B cell (primary cell): ENCODE results near the gene AMD1. TPM values are rescaled to one million over a fixed set of nuclear protein-coding genes. Genes with fewer than 3 reads are reported as not detected.
A peak's percentile ranks its signal among the peaks of the same experiment; 100 is the strongest.

ENCODE experiments used
- ATAC-seq: fragments of 200-7000 bp; cut with Tn5 transposase; one replicate; pipeline ENCODE4 v1.10.0; 2021; ENCODE audit warnings: low read depth, mild to moderate bottlenecking, moderate number of reproducible peaks, moderate library complexity
- CTCF ChIA-PET: fragments of 350-600 bp; sonication (Branson Sonifier 250); formaldehyde crosslinking; loops from one replicate; lab custom pipeline; 2021; ENCODE audit warnings: antibody characterized with exemption, inconsistent platforms; lab: Charles Lee
- POLR2A ChIA-PET: fragments of 350-600 bp; sonication (Branson Sonifier 250); formaldehyde crosslinking; loops from one replicate; lab custom pipeline; 2021; ENCODE audit warnings: antibody characterized with exemption; lab: Charles Lee
- DNase-seq: peaks from one replicate; pipeline ENCODE4 v3.0.0; 2013
- H2AFZ ChIP-seq: 2 replicates; pipeline ENCODE4 v1.6.1; 2012; ENCODE audit warnings: mild to moderate bottlenecking, low read depth, low read length; ENCODE audit not compliant: insufficient read depth, poor library complexity, severe bottlenecking
- H3K27ac ChIP-seq, 2 donors: 1 replicate in 1 of 2; 2 replicates in 1 of 2; pipeline ENCODE4 v1.5.1; 2012 to 2013; ENCODE audit warnings: low read length in 2 of 2, mild to moderate bottlenecking in 2 of 2, moderate library complexity in 1 of 2
- H3K27me3 ChIP-seq, 4 experiments: fragments of 200-600 bp in 1 of 4; sonication (generic) in 1 of 4; replicated peaks in 1 of 4; 1 replicate in 2 of 4; 2 replicates in 2 of 4; pipeline versions ENCODE4 v1.6.1 to v1.7.0; 2013 to 2016; ENCODE audit warnings: low read length in 3 of 4, mild to moderate bottlenecking in 2 of 4, mixed read lengths in 1 of 4, moderate library complexity in 1 of 4; ENCODE audit not compliant: insufficient read depth in 4 of 4, control insufficient read depth in 3 of 4; ENCODE audit errors: control extremely low read depth in 1 of 4
- H3K36me3 ChIP-seq, 2 experiments: replicated peaks in 1 of 2; 1 replicate in 1 of 2; 2 replicates in 1 of 2; pipeline versions ENCODE4 v1.6.1 to v1.7.1; 2013; ENCODE audit warnings: low read length in 1 of 2; ENCODE audit not compliant: insufficient read depth in 2 of 2, control insufficient read depth in 1 of 2; ENCODE audit errors: control extremely low read depth in 1 of 2, extremely low read depth in 1 of 2
- H3K4me1 ChIP-seq, 2 donors: fragments of 200-600 bp in 1 of 2; sonication (generic) in 1 of 2; 1 replicate in 1 of 2; 2 replicates in 1 of 2; pipeline versions ENCODE4 v1.5.1 to v1.6.1; 2013 to 2017; ENCODE audit warnings: low read length in 2 of 2; ENCODE audit not compliant: control insufficient read depth in 2 of 2, insufficient read depth in 2 of 2
- H3K4me2 ChIP-seq: replicated peaks from 2 replicates; pipeline ENCODE3; 2012; ENCODE audit warnings: mild to moderate bottlenecking, low read depth, low read length; ENCODE audit not compliant: poor library complexity, severe bottlenecking
- H3K4me3 ChIP-seq, 5 experiments: fragments of 200-600 bp in 1 of 5; sonication (generic) in 1 of 5; 1 replicate in 3 of 5; 2 replicates in 2 of 5; pipeline versions ENCODE4 v1.5.1 to v1.7.0; 2011 to 2016; ENCODE audit warnings: low read length in 4 of 5, mild to moderate bottlenecking in 4 of 5, low read depth in 2 of 5, control low read depth in 1 of 5, moderate library complexity in 1 of 5; ENCODE audit not compliant: insufficient read depth in 1 of 5; ENCODE audit errors: control extremely low read depth in 1 of 5, extremely low read depth in 1 of 5
- H3K79me2 ChIP-seq: fragments of 200-600 bp; sonication (generic); one replicate; pipeline ENCODE4 v1.6.0; 2016; ENCODE audit warnings: low read length; ENCODE audit not compliant: control insufficient read depth, insufficient read depth
- H3K9ac ChIP-seq: fragments of 200-600 bp; sonication (generic); 2 replicates; pipeline ENCODE4 v1.6.1; 2017; ENCODE audit warnings: mild to moderate bottlenecking, low read length, moderate library complexity
- H3K9me3 ChIP-seq, 3 donors: one replicate each; pipeline versions ENCODE4 v1.6.1 to v1.7.1; 2013; ENCODE audit warnings: low read length in 2 of 3; ENCODE audit not compliant: control insufficient read depth in 2 of 3, insufficient read depth in 1 of 3; ENCODE audit errors: control extremely low read depth in 1 of 3
- H4K20me1 ChIP-seq: 2 replicates; pipeline ENCODE4 v1.6.0; 2012; ENCODE audit warnings: mild to moderate bottlenecking, low read length; ENCODE audit not compliant: insufficient read depth, control insufficient read depth, poor library complexity, severe bottlenecking
- H3K27ac Mint-ChIP-seq: one replicate; pipeline ENCODE4 v1.8.0; 2021; ENCODE audit warnings: mixed read lengths
- H3K27me3 Mint-ChIP-seq: one replicate; pipeline ENCODE4 v1.8.0; 2021; ENCODE audit warnings: mixed read lengths
- H3K4me1 Mint-ChIP-seq: one replicate; pipeline ENCODE4 v1.8.0; 2021; ENCODE audit warnings: mixed read lengths
- H3K4me3 Mint-ChIP-seq: one replicate; pipeline ENCODE4 v1.8.0; 2021; ENCODE audit warnings: mixed read lengths
- H3K9me3 Mint-ChIP-seq: one replicate; pipeline ENCODE4 v1.8.0; 2022; ENCODE audit warnings: mixed read lengths; ENCODE audit not compliant: insufficient read depth
- EZH2 ChIP-seq: IDR thresholded peaks from 2 replicates; pipeline ENCODE4 v1.6.1; 2012; ENCODE audit warnings: borderline replicate concordance, low read depth, mild to moderate bottlenecking, moderate library complexity, low read length; ENCODE audit not compliant: insufficient read depth, poor library complexity, severe bottlenecking
- WGBS: methylation state at CpG from one replicate; pipeline ENCODE4 v1.1.5; 2013; ENCODE audit warnings: missing lambda C conversion rate; ENCODE audit not compliant: insufficient coverage; 5-methylcytosine and 5-hydroxymethylcytosine counted together
- intact Hi-C: fragments of 100-400 bp; cut with micrococcal nuclease; formaldehyde crosslinking; loops from one replicate; pipeline ENCODE4 v1.10.0; 2022
- polyA plus RNA-seq: library from polyadenylated mRNA; depleted of rRNA; stranded (reverse); fragments of >200 nt; gene quantifications from 2 replicates; pipeline ENCODE4 v1.2.3, GENCODE V29; 2012
- small RNA-seq: library from RNA; depleted of rRNA; stranded (forward); fragments of <200 nt; gene quantifications from one replicate; pipeline ENCODE3, GENCODE V24; 2012; ENCODE audit warnings: low replicate concordance, low read depth; ENCODE audit not compliant: insufficient read length
- total RNA-seq, 2 donors: library from RNA; stranded (reverse); fragments of 120-200 nt in 1 of 2; gene quantifications; 1 replicate in 1 of 2; 2 replicates in 1 of 2; pipeline versions ENCODE4 v1.2.3 to v1.2.4, GENCODE V29; 2013 to 2022
- TF ChIP-seq, protein P1 (sequence below): fragments of 200-600 bp; IDR thresholded peaks from one replicate; pipeline ENCODE4 v1.8.0; 2022; ENCODE audit warnings: antibody characterized with exemption, mild to moderate bottlenecking

The AMD1 gene
- total and polyA plus RNA-seq, 2 donors (not counting 1 experiment from before 2014, with no cell fraction given), result 49.8 to 56.8 TPM

GRCh38 chr6:110944681-110945151 lies 70.1 kb downstream of the AMD1 start:
- intact Hi-C loops, result no loop called here
- Histone ChIP-seq H3K9ac (no peak overlapping the region), H3K79me2 (no peaks in the 10 kb centered on the region), H3K27ac (no peak overlapping the region), H3K36me3 (no peaks in the 10 kb centered on the region), H2AFZ (no peak overlapping the region), H3K9me3 (no peaks in the 10 kb centered on the region), H3K4me1 (no peaks in the 10 kb centered on the region), H4K20me1 (no peaks in the 10 kb centered on the region), H3K4me3 (no peak overlapping the region), H3K27me3 (no peaks in the 10 kb centered on the region), H3K4me2 (no peak overlapping the region)
- H3K27me3 Mint-ChIP-seq, result no peaks in the 10 kb centered on the region
- ATAC-seq (peak; percentile 88), DNase-seq (peak; percentile 40)
- no peaks in the 10 kb centered on the region for H3K4me1 Mint-ChIP-seq
- H3K4me3 Mint-ChIP-seq, result no peak overlapping the region
- no CpG with 5 or more reads among the region's 1 CpG for WGBS
- ChIA-PET POLR2A (interaction anchor here (0.7 kb wide), 1 partner anchor 129 kb away, joined by 5 read pairs; the partner anchor contains the start of gene CDK19), CTCF (interaction anchor here (0.7 to 10.6 kb wide), 3 partner anchors 57 to 418 kb away, joined by 5 to 190 read pairs (median 5); no protein-coding TSS in a partner anchor)
- peak overlapping the region; percentile 65 for H3K27ac Mint-ChIP-seq
- no peaks in the 10 kb centered on the region for H3K9me3 Mint-ChIP-seq
- TF ChIP-seq, protein P1, sequence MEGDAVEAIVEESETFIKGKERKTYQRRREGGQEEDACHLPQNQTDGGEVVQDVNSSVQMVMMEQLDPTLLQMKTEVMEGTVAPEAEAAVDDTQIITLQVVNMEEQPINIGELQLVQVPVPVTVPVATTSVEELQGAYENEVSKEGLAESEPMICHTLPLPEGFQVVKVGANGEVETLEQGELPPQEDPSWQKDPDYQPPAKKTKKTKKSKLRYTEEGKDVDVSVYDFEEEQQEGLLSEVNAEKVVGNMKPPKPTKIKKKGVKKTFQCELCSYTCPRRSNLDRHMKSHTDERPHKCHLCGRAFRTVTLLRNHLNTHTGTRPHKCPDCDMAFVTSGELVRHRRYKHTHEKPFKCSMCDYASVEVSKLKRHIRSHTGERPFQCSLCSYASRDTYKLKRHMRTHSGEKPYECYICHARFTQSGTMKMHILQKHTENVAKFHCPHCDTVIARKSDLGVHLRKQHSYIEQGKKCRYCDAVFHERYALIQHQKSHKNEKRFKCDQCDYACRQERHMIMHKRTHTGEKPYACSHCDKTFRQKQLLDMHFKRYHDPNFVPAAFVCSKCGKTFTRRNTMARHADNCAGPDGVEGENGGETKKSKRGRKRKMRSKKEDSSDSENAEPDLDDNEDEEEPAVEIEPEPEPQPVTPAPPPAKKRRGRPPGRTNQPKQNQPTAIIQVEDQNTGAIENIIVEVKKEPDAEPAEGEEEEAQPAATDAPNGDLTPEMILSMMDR, result no peak
- no peak for TF ChIP-seq EZH2

Small RNAs within 50 kb of the gene (small RNA-seq; reads per million reads assigned to genes)
- gene RNU6-1115P (not detected), gene SNORA40C (not detected)

Other genes starting within 250 kb of the AMD1 start
- gene CDK19, start 59.3 kb upstream of the AMD1 start, total RNA-seq, result 44.8 and 45.3 TPM in 2 replicates
- 8.7 and 12.9 TPM in 2 replicates for gene CDK19, start 59.3 kb upstream of the AMD1 start, polyA plus RNA-seq
- gene GTF3C6, start 83.9 kb downstream of the AMD1 start, total RNA-seq, result 34.7 and 36.4 TPM in 2 replicates
- gene GTF3C6, start 83.9 kb downstream of the AMD1 start, polyA plus RNA-seq, result 5.1 and 14.4 TPM in 2 replicates
- 12.1 and 12.3 TPM in 2 replicates for gene RPF2, start 107.3 kb downstream of the AMD1 start, total RNA-seq
- gene RPF2, start 107.3 kb downstream of the AMD1 start, polyA plus RNA-seq, result 4.3 and 4.5 TPM in 2 replicates
- gene SLC16A10, start 212.7 kb downstream of the AMD1 start, total RNA-seq, result 0.70 and 0.71 TPM in 2 replicates
- 0.06 and 0.85 TPM in 2 replicates for gene SLC16A10, start 212.7 kb downstream of the AMD1 start, polyA plus RNA-seq